GM12875 (cell line): Measurements from ENCODE around the gene SMPDL3A.

ENCODE experiments used
- H3K4me3 ChIP-seq: one replicate; pipeline ENCODE4 v1.5.1; 2011; ENCODE audit warnings: low read depth, low read length, control low read depth
- CTCF ChIP-seq: IDR thresholded peaks from 2 replicates; pipeline ENCODE4 v1.5.1; 2011; ENCODE audit warnings: low read depth, mild to moderate bottlenecking, control low read depth, inconsistent platforms, low read length, moderate library complexity, borderline replicate concordance; ENCODE audit not compliant: insufficient read depth

The SMPDL3A gene

GRCh38 chr6:122803171-122803661 lies 14.2 kb downstream of the SMPDL3A start:
- no peak overlapping the region for H3K4me3 ChIP-seq
- TF ChIP-seq CTCF, result no peak

GRCh38 chr6:122804962-122805485 lies 16.0 kb downstream of the SMPDL3A start:
- H3K4me3 ChIP-seq, result no peak overlapping the region

GRCh38 chr6:122806291-122806690 lies 17.2 kb downstream of the SMPDL3A start:
- TF ChIP-seq CTCF, result no peak
- H3K4me3 ChIP-seq, result no peak overlapping the region

More at GRCh38 chr6:122804962-122805485, 16.0 kb downstream of the SMPDL3A start:
- no peak for TF ChIP-seq CTCF

GRCh38 chr6:122808121-122808885 lies 19.2 kb downstream of the SMPDL3A start:
- no peak overlapping the region for H3K4me3 ChIP-seq
- no peak for TF ChIP-seq CTCF

GRCh38 chr6:122809001-122809400 lies 19.9 kb downstream of the SMPDL3A start:
- H3K4me3 ChIP-seq, result no peak overlapping the region

GRCh38 chr6:122809691-122810090 lies 20.6 kb downstream of the SMPDL3A start:
- no peak for TF ChIP-seq CTCF
- H3K4me3 ChIP-seq, result no peak overlapping the region

More at GRCh38 chr6:122809001-122809400, 19.9 kb downstream of the SMPDL3A start:
- TF ChIP-seq CTCF, result no peak

- TF ChIP-seq CTCF, result no peak
These were observed 21.1 kb downstream of the SMPDL3A start for GRCh38 chr6:122810189-122810588.

More at GRCh38 chr6:122810189-122810588, 21.1 kb downstream of the SMPDL3A start:
- no peak overlapping the region for H3K4me3 ChIP-seq
